GM18519 (cell line): ENCODE measurements around the gene TMEM255B.

ENCODE experiments used
- ATAC-seq: cut with Tn5 transposase; IDR thresholded peaks from one replicate; pipeline ENCODE4 v1.9.1; 2021; ENCODE audit warnings: mild to moderate bottlenecking, moderate library complexity; ENCODE audit not compliant: unreplicated experiment, low FRiP score

Gene TMEM255B

DNA sequence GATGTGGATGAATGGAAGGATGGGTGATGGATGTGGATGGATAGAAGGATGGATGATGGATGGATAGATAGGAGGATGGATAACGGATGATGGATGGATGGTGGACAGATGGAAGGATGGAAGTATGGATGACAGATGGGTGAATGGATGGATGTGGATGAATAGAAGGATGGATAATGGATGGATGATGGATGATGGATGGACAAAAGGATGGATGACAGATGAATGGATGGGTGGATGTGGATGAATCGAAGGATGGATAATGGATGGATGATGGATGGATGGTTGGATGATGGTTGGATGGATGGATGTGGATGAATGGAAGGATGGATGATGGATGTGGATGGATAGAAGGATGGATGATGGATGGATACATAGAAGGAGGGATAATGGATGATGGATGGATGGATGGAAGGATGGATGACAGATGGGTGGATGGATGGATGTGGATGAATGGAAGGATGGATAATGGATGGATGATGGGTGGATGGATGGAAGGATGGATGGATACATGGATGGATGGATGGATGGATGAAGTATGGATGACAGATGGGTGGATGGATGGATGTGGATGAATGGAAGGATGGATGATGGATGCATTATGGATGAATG lies 39.3 kb downstream of the TMEM255B start:
- no peak for ATAC-seq

DNA sequence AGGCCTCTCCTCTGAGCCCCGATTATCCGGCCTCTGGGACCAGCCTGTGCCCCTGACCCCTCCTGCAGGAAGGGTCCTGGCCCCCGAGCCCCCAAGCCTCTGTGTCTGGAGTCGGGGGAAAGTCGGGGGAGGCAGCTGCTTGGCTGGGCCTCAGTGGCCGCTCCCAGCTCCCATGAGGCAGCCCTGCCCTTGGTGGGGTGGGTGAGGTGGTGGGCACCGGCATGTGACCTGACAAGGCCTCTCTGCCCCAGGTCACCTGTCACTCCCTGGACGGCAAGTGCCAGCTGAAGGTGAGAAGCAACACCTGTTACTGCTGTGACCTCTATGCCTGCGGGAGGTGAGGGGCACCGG lies 41.5 kb downstream of the TMEM255B start:
- no peak for ATAC-seq

DNA sequence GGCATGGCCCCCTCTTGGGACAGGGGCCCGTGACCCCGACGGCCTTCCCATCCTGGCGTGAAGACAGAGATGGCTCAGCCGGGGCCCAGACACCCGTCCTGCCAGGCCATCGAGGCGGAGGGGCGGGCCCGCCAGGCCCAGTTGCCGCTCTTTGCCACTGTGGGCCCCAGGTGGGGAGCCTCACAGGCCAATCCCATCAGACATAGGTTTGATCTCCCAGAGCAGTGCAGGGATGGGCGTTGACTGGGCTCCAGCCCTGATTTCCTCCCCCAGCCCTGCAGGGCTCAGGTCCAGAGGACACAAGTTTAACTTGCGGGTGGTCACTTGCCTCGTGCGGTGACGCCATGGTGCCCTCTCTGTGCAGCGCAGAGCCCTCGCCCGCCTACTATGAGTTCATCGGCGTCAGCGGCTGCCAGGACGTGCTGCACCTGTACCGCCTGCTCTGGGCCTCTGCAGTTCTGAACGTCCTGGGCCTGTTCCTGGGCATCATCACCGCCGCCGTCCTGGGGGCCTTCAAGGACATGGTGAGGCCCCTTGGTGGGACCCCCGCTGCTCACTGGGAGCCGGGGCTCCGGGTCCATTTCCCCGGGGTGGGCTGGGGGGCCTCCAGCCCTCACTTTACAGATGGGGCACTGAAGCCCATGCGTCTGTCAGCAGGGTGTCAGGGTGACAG lies 42.4 kb downstream of the TMEM255B start:
- no peak for ATAC-seq

GRCh38 chr13:113802090-113802531 lies 43.1 kb downstream of the TMEM255B start:
- ATAC-seq, result no peak

GRCh38 chr13:113802761-113803160 lies 43.7 kb downstream of the TMEM255B start:
- ATAC-seq, result no peak

DNA sequence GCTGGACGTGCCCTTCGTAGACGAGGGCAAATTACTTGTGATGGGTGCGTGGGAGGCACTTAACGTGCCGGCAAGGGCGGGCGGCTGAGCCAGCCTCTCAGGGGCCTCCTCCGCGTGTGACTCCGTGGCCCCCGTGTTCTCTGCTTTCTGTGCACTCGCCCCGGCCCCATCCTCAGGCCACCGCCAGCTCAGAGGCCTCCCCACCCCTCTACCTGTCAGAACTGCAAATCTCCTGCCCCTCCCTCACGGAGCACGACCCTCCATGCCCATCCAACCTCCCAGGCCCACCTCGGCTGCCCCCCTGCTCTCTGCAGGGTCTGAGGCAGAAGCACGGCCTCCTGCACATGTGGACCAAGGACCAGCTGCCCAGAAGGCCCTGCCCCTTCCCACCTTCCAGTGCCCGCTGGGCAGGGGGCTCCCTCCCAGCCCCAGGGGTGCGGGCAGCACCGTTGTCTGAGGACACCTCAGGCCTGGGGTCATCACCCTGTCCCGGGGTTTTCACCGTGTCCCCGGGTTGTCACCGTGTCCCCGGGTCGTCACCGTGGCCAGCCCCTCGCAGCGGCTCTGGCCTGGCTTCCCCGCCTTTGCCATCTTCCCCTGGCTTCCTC lies 44.5 kb downstream of the TMEM255B start:
- ATAC-seq, result no peak

GRCh38 chr13:113804017-113804702 lies 45.1 kb downstream of the TMEM255B start:
- ATAC-seq, result no peak

GRCh38 chr13:113804703-113805430 lies 45.8 kb downstream of the TMEM255B start:
- ATAC-seq, result no peak

DNA sequence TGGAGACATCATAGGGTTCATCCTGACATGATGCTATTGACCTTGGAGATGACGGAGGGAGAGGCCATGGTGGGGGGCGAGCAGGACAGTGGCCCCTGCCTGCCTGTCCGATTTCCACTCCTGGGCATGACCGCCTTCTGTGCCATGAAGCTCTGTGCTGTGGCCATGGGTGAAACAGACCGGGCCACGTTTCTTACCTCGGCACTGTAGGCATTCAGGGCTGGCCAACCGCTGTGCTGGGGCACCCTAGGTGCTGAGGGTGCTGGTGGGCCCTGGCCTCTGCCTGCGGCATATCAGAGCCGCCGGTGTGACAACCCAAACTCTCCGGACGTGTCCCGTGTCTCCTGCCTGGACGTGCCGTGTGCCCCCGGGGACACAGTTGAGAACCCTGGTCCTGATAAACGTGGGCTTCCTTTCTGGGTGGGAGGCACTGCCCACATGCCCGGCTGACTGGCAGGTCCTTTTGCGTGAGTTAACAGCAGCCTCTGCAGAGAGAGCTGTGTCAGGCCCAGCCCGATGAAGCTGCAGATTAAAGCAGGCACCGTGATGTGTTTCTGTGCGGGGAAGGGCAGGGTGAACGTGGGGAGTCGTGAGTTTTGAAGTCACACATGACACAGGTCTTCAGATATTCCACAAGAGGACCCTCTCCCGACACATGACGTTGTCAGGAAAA lies 46.5 kb downstream of the TMEM255B start:
- ATAC-seq, result no peak

DNA sequence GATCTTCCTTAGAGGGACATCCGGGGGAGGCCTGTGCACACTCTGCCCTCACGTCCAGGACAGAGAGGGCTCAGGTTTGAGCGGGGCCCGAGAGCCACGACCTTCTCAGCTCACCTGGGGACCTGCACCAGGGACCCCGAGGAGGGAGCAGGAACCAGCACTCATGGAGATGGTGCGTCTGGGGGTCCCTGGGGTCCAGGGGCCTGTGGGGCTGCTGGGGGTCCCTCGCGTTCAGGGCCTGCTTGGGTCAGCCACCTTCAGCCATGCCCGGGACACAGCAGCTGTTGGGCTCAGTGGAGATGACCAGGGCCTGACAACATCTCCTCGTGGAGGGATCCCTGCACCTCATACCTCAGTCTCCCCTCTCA lies 47.1 kb downstream of the TMEM255B start:
- no peak for ATAC-seq

- no peak for ATAC-seq
These were observed 47.5 kb downstream of the TMEM255B start for GRCh38 chr13:113806526-113806925.

- no peak for ATAC-seq
These were observed 49.2 kb downstream of the TMEM255B start for GRCh38 chr13:113808058-113808834.

GRCh38 chr13:113809934-113810333 lies 50.9 kb downstream of the TMEM255B start:
- ATAC-seq, result no peak

GRCh38 chr13:113810640-113811039 lies 51.6 kb downstream of the TMEM255B start:
- ATAC-seq, result no peak

DNA sequence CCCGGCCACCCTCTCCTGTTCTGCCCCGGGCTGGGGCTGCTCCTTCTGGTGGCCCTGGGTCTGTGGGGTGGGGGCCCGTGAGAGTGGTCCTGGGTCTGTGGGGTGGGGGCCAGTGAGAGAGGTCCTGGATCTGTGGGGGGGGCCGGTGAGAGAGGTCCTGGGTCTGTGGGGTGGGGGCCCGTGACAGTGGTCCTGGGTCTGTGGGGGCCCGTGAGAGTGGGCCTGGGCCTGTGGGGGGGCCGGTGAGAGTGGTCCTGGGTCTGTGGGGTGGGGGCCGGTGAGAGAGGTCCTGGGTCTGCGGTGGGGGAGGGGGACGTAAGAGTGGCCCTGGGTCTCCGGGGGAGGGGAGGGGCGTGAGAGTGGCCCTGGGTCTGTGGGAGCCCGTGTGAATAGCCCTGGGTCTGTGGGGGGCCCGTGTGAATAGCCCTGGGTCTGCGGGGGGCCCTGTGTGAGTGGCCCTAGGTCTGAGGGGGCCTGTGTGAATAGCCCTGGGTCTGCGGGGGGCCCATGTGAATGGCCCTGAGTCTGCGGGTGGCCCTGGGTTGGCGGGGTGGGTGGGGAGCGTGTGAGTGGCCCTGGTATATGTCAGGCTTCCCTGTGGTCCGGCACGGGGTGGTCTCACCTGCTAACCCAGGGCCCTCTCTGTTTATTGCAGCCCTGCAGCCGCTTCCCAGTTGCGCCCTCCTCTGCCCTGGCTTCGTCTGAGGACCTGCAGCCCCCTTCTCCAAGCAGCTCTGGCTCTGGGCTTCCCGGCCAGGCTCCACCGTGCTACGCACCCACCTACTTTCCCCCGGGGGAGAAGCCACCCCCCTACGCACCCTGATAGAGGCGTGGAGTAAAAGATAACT lies 52.3 kb downstream of the TMEM255B start:
- no peak for ATAC-seq

DNA sequence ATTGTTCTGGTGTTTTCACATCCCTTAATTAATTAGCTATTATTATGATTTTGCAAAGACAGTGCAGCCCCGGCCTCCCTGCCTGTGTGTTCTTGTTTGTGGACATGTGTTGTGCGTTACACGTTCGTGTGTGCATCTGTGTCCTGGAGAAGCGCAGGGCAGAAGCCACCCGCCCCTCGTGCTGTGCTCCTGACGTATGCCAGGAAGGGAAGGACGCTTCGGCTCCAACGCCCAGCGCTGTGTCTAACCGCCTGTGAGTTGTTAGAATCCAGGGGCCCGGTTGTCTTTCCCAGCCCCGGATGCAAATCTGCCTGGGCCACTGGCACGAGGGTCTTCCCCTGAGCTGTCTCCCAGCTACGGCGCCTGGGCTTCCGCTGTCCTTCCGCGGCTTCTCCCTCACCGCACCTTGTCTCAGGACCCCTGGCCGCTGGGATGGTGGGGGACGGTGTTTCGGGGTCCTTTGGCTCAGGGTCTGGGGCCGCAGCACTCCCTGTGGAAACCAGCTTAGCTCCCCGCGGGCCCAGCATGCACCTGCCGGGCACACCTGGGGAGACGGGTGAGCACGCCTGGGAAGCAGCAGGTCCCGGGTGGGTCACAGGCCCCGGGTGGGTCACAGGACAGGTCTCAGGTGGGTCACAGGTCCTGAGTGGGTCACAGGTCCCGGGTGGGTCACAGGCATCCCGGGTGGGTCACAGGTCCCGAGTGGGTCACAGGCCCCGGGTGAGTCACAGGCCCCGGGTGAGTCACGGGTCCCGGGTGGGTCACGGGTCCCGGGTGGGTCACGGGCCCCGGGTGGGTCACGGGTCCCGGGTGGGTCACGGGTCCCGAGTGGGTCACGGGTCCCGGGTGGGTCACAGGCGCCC lies 53.4 kb downstream of the TMEM255B start:
- no peak for ATAC-seq

GRCh38 chr13:113813070-113813748 lies 54.2 kb downstream of the TMEM255B start:
- ATAC-seq, result no peak
